WERI-Rb-1 (cell line): ENCODE measurements around the gene PHLDB1.
A peak's percentile ranks its signal among the peaks of the same experiment; 100 is the strongest.

ENCODE experiments used
- DNase-seq: peaks from one replicate; pipeline ENCODE4 v3.0.0-alpha.2; 2020
- H3K27ac ChIP-seq: fragments of 250-450 bp; sonication (Bioruptor Pico); 2 replicates; pipeline ENCODE4 v1.5.1; 2020; ENCODE audit warnings: mild to moderate bottlenecking, moderate library complexity
- H3K27me3 ChIP-seq: fragments of 250-450 bp; sonication (Bioruptor Pico); 2 replicates; pipeline ENCODE4 v1.5.1; 2021; ENCODE audit warnings: mild to moderate bottlenecking, low read depth, moderate library complexity; ENCODE audit not compliant: insufficient read depth, severe bottlenecking
- H3K36me3 ChIP-seq: fragments of 250-450 bp; sonication (Bioruptor Pico); 2 replicates; pipeline ENCODE4 v1.5.1; 2020; ENCODE audit warnings: mild to moderate bottlenecking, moderate library complexity
- H3K4me3 ChIP-seq: 2 replicates; pipeline ENCODE4 v1.5.1; 2011; ENCODE audit warnings: low read depth, mild to moderate bottlenecking, control low read depth, low read length
- H3K9me3 ChIP-seq: fragments of 250-450 bp; sonication (Bioruptor Pico); 2 replicates; pipeline ENCODE4 v1.5.1; 2021; ENCODE audit warnings: mild to moderate bottlenecking, moderate library complexity; ENCODE audit not compliant: severe bottlenecking
- TF ChIP-seq, protein P1 (sequence below): IDR thresholded peaks from 2 replicates; pipeline ENCODE4 v1.5.1; 2011; ENCODE audit warnings: low read depth, mild to moderate bottlenecking, control low read depth, inconsistent platforms, low read length

Gene PHLDB1

DNA sequence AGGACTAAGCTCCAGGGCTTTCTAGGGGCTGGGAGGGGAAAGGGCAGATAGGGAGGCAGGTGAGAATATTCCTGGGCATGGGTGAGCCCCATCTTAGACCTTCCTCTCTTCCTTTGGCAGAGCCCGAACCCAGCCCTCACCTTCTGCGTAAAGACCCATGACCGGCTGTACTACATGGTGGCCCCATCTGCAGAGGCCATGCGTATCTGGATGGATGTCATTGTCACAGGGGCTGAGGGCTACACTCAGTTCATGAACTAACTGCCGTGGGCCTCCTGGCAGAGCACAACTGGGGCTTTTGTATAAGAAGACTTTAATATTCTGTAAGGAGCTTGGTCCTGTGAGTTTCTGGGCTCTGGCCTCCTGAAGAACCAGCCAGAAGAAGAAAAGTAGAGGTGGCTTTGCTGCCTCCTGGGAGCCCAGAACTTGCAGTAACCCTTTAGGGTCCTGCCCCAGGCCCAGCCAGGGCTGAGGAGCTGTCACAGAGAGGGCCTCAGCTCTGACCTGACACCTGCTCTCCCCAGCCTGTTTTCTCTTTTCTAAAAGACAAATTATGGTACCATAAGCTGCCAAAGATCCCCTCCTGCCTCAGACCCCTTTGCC is 49.2 kb downstream of the PHLDB1 start:
- Histone ChIP-seq H3K27me3 (no peaks in the 10 kb centered on the region), H3K27ac (no peak overlapping the region), H3K9me3 (no peaks in the 10 kb centered on the region), H3K36me3 (no peaks in the 10 kb centered on the region; the same call in 1 of the 2 replicates), H3K4me3 (no peak overlapping the region)
- DNase-seq: no peak
- TF ChIP-seq, protein P1, sequence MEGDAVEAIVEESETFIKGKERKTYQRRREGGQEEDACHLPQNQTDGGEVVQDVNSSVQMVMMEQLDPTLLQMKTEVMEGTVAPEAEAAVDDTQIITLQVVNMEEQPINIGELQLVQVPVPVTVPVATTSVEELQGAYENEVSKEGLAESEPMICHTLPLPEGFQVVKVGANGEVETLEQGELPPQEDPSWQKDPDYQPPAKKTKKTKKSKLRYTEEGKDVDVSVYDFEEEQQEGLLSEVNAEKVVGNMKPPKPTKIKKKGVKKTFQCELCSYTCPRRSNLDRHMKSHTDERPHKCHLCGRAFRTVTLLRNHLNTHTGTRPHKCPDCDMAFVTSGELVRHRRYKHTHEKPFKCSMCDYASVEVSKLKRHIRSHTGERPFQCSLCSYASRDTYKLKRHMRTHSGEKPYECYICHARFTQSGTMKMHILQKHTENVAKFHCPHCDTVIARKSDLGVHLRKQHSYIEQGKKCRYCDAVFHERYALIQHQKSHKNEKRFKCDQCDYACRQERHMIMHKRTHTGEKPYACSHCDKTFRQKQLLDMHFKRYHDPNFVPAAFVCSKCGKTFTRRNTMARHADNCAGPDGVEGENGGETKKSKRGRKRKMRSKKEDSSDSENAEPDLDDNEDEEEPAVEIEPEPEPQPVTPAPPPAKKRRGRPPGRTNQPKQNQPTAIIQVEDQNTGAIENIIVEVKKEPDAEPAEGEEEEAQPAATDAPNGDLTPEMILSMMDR: no peak

DNA sequence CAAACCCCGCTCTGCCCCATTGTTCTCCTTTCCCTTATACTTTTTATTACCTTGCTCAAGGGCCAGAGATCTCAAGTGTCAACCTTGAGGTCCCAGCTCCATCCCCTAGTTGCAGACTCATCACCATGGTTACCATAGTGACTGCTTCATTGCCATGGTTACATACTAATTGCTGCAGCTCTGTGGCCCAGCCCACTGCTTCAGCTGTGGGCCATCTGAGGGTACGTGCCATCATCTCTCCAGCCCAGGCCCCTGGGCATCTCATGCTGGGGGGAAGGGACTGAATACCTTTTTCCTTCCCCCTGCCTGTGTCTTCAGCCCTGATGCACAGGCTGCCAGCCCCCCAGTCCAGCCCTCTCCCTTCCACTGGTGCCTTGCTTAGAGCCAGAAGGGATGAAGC is 49.8 kb downstream of the PHLDB1 start:
- TF ChIP-seq, protein P1: no peak
- H3K27me3 ChIP-seq: no peaks in the 10 kb centered on the region
- no peak overlapping the region for H3K27ac ChIP-seq
- no peak for DNase-seq
- H3K36me3 ChIP-seq: no peaks in the 10 kb centered on the region; the same call in 1 of the 2 replicates
- no peaks in the 10 kb centered on the region for H3K9me3 ChIP-seq
- no peak overlapping the region for H3K4me3 ChIP-seq

DNA sequence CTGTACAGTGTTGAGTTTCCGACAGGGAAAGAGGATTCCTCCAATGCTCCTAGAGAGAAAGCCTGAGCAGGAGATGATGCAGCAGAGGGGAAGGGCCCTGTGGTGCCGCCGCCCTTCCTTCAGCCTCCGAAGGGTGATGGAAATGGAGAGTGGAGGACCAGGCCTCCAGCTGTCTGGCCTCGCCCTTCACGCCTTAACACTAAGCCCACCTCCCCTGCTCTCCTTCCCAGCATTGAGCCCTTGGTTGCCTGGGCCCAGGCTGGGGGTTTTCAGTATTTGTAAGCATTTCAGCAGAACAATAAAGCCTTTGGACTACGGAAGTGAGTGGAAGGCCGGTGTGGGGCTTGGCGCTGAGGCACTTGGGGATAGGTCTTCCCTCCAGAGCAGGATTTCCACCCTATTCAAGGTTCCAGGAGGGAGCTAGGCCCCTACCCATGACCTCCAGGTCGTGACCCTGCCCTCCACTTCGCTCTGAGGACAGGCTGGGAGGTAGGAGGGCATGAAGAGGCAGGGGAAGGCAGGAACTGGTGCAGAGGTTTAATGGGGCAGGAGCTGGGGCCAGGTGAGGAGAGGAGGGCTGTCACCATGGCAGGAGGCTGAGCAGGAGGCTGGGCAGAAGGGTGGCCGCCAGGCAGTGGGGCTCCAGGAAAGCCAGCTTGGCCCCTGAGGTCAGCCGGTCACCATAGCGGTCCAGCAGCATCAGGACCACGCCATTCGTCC is 50.5 kb downstream of the PHLDB1 start:
- no peaks in the 10 kb centered on the region for H3K9me3 ChIP-seq
- H3K36me3 ChIP-seq: no peaks in the 10 kb centered on the region; the same call in 1 of the 2 replicates
- no peak for DNase-seq
- TF ChIP-seq, protein P1: no peak
- H3K27me3 ChIP-seq: no peaks in the 10 kb centered on the region
- H3K4me3 ChIP-seq: no peak overlapping the region
- no peak overlapping the region for H3K27ac ChIP-seq

GRCh38 chr11:118658429-118659313 is 51.3 kb downstream of the PHLDB1 start:
- no peaks in the 10 kb centered on the region for H3K27me3 ChIP-seq
- no peak overlapping the region for H3K4me3 ChIP-seq
- no peak for DNase-seq
- TF ChIP-seq, protein P1: peak; percentile 33; the same call in 1 of the 2 replicates
- peak overlapping the region; percentile 13; the same call in 1 of the 2 replicates for H3K27ac ChIP-seq
- no peaks in the 10 kb centered on the region for H3K9me3 ChIP-seq
- no peaks in the 10 kb centered on the region; the same call in 1 of the 2 replicates for H3K36me3 ChIP-seq

GRCh38 chr11:118659314-118659952 is 52.0 kb downstream of the PHLDB1 start:
- DNase-seq: peak; percentile 96
- no peaks in the 10 kb centered on the region; the same call in 1 of the 2 replicates for H3K36me3 ChIP-seq
- H3K4me3 ChIP-seq: no peak overlapping the region
- H3K9me3 ChIP-seq: no peaks in the 10 kb centered on the region
- no peaks in the 10 kb centered on the region for H3K27me3 ChIP-seq
- peak overlapping the region; percentile 13; the same call in 1 of the 2 replicates for H3K27ac ChIP-seq
- TF ChIP-seq, protein P1: peak; percentile 96
